GM21619 (cell line): ENCODE measurements around the gene RAMACL.
"Not testable (repeated sequence)": the region's sequence is repeated elsewhere in the genome, so short reads cannot be mapped to it uniquely, and the experiment has no call there.

ENCODE experiments used
- ATAC-seq: cut with Tn5 transposase; IDR thresholded peaks from one replicate; pipeline ENCODE4 v1.9.1; 2021; ENCODE audit not compliant: unreplicated experiment

The RAMACL gene

DNA sequence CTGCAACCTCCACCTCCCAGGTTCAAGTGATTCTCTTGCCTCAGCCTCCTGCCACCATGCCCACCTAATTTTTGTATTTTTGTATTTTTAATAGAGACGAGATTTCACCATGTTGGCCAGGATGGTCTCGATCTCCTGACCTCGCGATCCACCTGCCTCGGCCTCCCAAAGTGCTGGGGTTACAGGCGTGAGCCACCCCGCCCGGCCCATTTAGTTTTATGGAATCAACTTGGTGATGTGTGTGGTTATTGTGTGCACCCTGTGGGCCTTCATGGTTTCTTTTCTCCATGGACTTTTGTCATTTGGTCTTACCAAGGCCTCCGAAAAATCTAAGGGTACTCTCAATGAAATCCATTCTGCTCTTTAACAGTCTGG, 47.5 kb downstream of the RAMACL start:
- ATAC-seq, result not testable (repeated sequence)

DNA sequence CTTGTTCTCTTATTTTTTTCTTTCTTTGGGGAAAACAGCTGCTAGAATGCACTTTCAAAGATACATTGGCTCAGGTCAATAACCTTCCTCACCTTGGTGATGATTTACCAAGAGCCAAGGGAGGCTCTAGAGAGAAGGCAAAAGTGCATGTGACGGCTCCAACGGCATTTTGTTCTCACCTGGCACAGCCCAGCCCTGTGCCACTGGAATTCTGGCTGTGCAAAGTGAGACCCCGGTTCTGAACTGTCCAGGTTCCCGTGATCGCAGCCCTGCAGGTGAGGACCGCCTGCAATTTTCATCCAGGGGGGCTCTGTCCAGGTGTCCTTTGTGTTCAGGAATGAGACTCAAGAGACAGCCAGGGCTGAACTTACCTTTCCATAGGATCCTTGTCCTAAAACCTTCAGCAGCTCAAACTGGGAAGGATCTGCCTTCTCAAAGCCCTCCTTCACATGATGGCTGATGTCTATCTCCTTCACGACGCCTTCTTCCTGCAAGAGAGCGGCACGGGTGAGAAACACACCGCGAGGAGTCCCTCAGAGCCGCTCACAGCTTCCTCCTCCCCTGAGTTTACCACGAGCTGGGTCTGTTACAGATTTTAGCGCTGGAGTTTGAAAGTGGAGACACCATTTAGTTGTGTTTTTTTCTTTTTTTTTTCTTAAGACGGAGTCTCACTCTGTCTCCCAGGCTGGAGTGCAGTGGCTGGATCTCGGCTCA, 48.0 kb downstream of the RAMACL start:
- no peak for ATAC-seq

DNA sequence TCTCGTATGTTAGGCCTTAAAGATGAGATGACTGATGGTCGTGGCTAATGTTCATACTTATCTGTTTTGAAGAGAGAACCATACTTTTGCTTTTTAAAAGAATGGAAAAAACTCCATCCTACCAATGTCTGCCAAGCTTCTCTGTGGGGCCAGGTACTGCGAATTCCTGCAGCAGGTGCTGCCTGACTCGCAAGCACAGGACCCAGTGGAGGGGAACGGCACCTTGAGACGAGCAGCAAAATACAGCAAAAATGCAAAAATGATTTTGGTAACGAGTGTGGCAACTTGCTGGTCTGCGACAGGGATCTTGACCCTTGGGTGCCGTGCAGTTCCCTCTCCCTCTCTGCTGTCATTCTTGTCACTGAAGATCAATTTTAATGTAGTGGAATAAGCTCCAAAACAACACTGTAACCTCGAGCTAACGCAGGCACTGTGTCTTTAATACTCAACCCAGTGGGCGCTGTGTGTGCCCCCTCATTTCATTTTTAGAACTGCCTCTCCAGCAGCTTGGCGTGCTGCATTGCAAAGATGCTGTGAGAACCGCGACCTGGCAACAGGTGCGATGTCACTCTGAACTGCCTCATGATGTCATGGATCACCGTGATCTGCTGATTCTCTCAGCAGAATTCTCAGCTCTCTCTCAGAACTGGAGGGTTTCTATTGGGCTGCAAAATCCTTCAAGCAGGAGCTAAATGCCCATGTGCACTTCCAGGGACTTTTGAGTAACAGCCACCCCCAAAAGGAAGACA, 51.6 kb downstream of the RAMACL start:
- ATAC-seq, result no peak

DNA sequence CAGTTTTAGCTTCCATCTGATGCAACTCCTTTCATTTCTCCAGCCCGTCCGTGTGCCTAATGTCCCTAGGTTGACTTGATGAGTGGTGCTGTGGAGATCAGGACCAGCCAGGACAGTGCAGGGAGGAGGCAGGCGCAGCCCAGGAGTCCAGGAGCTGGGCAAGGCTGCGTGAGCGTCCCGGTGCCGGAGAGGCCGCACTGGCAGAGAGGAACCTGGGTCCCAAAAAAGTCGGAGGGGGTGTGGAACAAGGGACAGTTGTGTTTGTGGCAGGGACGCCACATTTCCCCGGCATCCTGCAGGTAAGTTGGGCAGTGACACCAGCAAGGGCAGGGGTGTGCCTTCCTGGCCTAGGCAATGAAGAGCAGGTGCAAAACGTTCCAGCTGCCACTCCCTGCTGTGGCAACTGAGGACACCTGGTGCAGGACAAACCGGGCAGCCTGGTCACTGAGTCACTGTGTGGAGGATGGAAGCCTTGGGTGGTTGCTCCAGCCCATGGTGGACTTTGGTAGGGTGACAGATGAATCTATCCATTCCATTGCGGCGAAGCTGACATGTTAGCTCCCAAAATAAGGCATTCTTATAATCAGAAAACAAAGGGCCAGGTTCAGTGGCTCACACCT, 53.2 kb downstream of the RAMACL start:
- ATAC-seq, result no peak
